SJSA1 (cell line): ENCODE data around the gene BZW1. TPM values are rescaled to one million over a fixed set of nuclear protein-coding genes. Genes with fewer than 3 reads are reported as not detected.

Experiments used
- DNase-seq, 2 experiments: peaks; one replicate each; pipeline ENCODE4 v3.0.0-alpha.2; 2015 to 2020; ENCODE audit warnings: low spot score in 2 of 2, low read depth in 1 of 2
- H3K27ac ChIP-seq: fragments of 250-450 bp; sonication (Bioruptor Pico); 2 replicates; pipeline ENCODE4 v1.5.1; 2020; ENCODE audit warnings: mild to moderate bottlenecking, moderate library complexity
- H3K27me3 ChIP-seq: fragments of 250-450 bp; sonication (Bioruptor Pico); replicated peaks from 2 replicates; pipeline ENCODE4 v1.5.1; 2020; ENCODE audit warnings: mild to moderate bottlenecking, moderate library complexity
- H3K36me3 ChIP-seq: fragments of 250-450 bp; sonication (Bioruptor Pico); 2 replicates; pipeline ENCODE4 v1.5.1; 2020; ENCODE audit warnings: mild to moderate bottlenecking
- H3K4me1 ChIP-seq: fragments of 250-450 bp; sonication (Bioruptor Pico); replicated peaks from 2 replicates; pipeline ENCODE4 v1.6.1; 2021; ENCODE audit warnings: mild to moderate bottlenecking
- H3K4me3 ChIP-seq: fragments of 250-450 bp; sonication (Bioruptor Pico); 2 replicates; pipeline ENCODE4 v1.5.1; 2020; ENCODE audit warnings: mild to moderate bottlenecking
- H3K9me3 ChIP-seq: fragments of 250-450 bp; sonication (Bioruptor Pico); replicated peaks from 2 replicates; pipeline ENCODE4 v1.5.1; 2020; ENCODE audit warnings: mild to moderate bottlenecking
- total RNA-seq: library from RNA; depleted of rRNA; stranded (reverse); fragments of >200 nt; shearing (Covaris generic); gene quantifications from 2 replicates; pipeline ENCODE4 v1.2.3, GENCODE V29; 2014; rRNA removed

The BZW1 gene
- total RNA-seq: 308 and 508 TPM in 2 replicates

DNA sequence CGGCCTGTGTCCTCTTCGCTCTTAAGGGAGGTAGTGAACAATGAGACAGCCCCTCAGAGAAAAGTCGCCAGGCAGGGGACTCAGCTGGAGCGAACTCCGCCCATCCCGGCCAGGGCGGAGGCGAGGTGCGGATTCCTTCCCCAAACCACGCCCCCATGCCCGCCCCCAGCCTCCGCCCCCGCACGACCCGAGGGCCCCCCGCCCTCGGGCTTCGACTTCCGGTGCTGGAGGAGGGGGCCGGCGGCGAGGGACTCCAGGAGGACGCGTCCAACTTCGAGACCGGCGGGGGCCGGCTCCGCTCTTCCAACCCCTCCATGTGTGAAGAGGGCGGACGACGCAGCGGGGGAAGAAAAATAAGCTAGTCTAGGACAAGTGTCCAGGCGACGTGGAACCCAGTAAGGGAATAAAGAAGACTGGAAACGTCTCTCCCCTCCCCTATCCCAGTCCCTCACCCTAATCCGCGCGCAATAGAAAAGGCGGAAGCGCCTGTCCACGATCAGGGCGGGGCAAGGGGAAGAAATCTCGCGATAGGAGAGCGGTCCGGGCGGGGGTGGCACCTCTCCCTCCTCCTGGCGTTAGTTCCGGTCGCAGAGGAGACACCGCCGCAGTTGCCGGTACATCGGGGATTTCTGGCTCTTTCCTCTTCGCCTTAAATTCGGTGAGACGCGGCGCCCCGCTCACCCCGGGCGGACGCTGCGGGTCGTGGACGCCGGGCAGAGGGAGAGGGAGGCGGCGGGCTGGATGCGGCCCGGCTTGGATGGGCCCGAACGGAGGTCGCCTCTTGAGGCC, at the start of gene BZW1:
Gene BZW1 (plus strand): TSS at position 578 of the 789 bp plus-strand sequence. CDS start 1,308 bp downstream, outside the sequence.
- Histone ChIP-seq H3K4me1 (peaks cover 20% of the 10 kb centered on the region), H3K9me3 (no peaks in the 10 kb centered on the region), H3K4me3 (peak within 1 kb of the TSS; percentile 93), H3K27ac (peak within 1 kb of the TSS; percentile 98), H3K36me3 (peaks cover 48% of the 10 kb centered on the region), H3K27me3 (no peaks in the 10 kb centered on the region)
- peak; percentile 98 to 99 for DNase-seq

- H3K4me1 ChIP-seq: peaks cover 40% of the 10 kb centered on the region
- H3K4me3 ChIP-seq: no peak overlapping the region
- no peak for DNase-seq
- no peak overlapping the region for H3K27ac ChIP-seq
- no peaks in the 10 kb centered on the region for H3K9me3 ChIP-seq
- no peaks in the 10 kb centered on the region for H3K36me3 ChIP-seq
- no peaks in the 10 kb centered on the region for H3K27me3 ChIP-seq
These were observed 49.6 kb upstream of the BZW1 start for GRCh38 chr2:200762127-200762526.

DNA sequence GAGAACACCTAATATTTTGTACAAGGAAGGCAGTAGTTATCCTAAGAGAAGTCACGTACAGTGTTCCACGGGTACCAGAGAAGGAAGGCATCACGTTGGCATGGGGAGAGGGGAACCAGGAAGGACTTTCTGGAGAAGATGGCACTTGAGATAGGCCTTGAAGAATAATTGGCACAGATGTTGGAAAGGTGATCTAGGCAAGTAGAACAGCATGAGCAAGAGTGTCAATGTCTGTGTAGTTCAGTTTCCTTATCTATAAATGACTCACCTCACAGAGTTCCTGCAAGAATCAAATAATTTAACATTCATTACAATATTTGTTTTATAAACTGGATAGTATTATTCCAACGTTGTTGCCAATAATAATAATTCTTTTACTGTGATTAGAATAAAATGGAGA, 48.3 kb upstream of the BZW1 start:
- no peak for DNase-seq
- no peak overlapping the region for H3K4me3 ChIP-seq
- H3K36me3 ChIP-seq: no peaks in the 10 kb centered on the region
- H3K27me3 ChIP-seq: no peaks in the 10 kb centered on the region
- peaks cover 32% of the 10 kb centered on the region for H3K4me1 ChIP-seq
- no peak overlapping the region for H3K27ac ChIP-seq
- no peaks in the 10 kb centered on the region for H3K9me3 ChIP-seq

DNA sequence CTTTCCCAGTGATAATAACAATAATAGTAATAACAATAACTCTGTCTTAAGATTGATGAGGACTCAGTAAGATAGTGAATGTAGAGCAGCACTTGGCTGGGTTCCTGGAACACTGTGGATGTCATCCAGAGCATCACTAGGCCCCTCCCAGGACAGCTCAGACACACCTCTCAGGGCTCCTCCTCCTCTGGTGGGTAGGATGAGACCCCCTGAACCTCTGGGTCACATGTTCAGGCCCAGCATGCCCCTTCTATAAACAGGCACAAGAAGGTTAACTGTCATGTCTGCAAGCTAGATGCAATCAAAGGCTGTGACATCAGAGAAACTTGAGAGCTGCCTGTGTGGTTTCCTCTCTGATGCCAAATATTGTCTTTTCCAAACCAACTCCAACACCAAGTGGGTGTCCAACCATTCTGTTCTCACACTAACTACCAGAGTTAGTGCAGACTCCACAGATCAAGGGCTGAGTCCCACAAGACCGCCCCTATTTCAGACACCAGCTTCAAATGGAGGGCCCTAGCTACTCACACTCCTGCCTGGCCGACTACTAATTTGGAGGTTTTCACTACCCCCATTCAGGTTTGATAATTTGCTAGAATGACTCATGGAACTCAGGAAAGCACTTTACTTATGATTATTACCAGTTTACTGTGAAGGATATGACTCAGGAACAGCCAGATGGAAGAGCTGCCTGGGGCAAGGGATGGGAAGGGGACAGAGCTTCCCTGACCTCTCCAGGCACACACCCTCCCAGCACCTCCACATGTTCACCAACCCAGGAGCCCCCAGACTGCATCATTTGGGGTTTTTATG, 46.4 kb upstream of the BZW1 start:
- Histone ChIP-seq H3K9me3 (no peaks in the 10 kb centered on the region), H3K36me3 (no peaks in the 10 kb centered on the region), H3K27me3 (no peaks in the 10 kb centered on the region), H3K4me1 (peaks cover 32% of the 10 kb centered on the region), H3K27ac (peak overlapping the region; percentile 55), H3K4me3 (no peak overlapping the region)
- DNase-seq: peak; percentile 64 to 90

- DNase-seq: no peak
- no peaks in the 10 kb centered on the region for H3K9me3 ChIP-seq
- no peaks in the 10 kb centered on the region for H3K36me3 ChIP-seq
- peaks cover 30% of the 10 kb centered on the region for H3K4me1 ChIP-seq
- H3K27ac ChIP-seq: peak overlapping the region; percentile 34
- H3K4me3 ChIP-seq: no peak overlapping the region
- no peaks in the 10 kb centered on the region for H3K27me3 ChIP-seq
These were observed 45.6 kb upstream of the BZW1 start for GRCh38 chr2:200765995-200766660.

DNA sequence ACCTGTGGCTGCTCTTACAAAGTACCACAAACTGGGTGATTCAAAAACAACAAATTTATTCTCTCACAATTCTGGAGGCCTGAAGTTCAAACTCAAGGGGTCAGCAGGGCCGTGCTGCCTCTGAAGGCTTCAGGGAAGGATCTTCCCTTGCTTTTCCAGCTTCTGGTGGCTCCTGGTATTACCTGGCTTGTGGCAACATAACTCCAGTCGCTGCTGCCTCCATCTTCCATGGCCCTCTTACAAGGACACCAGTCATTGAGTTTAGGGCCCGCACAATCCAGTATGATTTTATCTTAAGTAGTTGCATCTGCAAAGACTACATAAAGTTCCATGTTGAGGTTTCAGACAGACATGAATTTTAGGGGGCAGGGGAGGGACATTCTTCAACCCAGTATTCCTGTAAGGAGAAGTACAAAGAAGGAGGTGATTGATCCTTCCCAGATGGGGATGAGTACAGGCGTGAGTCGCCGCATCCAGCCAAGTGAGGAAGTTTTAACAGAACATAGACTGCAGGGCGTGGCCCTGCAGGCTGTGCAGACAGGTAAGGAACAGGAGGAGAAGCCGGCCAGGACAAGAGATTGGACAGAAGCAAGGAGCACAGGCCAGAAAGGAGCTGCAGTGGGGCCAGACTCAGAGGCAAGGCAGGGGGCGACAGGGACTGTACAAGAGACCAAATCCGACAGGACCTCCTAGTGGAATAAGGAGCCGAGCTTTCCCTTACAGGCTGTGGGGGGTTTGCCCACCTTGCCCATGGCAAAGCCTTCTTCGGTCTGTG, 44.4 kb upstream of the BZW1 start:
- DNase-seq: no peak
- H3K27me3 ChIP-seq: no peaks in the 10 kb centered on the region
- H3K4me1 ChIP-seq: peaks cover 23% of the 10 kb centered on the region
- no peak overlapping the region for H3K27ac ChIP-seq
- H3K4me3 ChIP-seq: no peak overlapping the region
- no peaks in the 10 kb centered on the region for H3K9me3 ChIP-seq
- H3K36me3 ChIP-seq: no peaks in the 10 kb centered on the region

DNA sequence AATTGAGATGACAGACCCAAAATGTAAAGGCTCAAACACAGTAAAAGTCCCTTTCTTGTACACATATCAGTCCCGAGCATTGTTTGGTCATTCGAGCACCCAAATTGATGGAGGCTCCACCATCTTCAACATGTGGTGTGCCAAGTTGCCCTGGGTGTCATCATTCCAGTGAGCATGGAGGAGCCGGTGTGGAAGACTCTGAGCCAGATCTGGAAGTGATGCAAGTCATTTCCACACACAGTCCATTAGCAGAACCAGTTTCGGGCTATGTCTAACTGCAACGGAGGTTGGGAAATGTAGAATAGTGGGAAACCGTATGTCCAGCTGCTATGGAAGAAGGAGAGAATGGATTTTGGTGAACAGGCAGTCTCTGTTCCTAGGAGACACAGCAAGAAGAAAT, 40.9 kb upstream of the BZW1 start:
- Histone ChIP-seq H3K36me3 (no peaks in the 10 kb centered on the region), H3K27me3 (no peaks in the 10 kb centered on the region), H3K4me1 (peaks cover 5% of the 10 kb centered on the region), H3K27ac (no peak overlapping the region), H3K9me3 (peaks cover 8% of the 10 kb centered on the region; the same call in 1 of the 2 replicates), H3K4me3 (no peak overlapping the region)
- DNase-seq: no peak

DNA sequence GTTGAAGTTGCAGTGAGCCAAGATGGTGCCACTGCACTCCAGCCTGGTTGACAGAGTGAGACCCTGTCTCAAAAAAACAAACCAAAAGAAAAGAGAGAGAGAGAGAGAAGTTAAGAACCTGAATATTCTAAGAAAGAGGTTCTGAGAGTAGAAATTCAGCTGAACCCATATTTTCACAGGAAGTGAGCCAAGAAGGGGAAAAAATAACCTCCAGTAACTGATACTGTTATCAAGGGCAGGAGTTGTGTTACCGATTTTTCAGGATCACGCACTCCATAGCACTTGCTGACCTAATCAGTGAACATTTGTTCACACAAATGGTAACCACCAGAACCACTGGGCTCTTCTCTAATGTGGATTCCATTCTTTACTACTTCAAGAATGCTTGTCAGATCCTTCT, 39.1 kb upstream of the BZW1 start:
- Histone ChIP-seq H3K9me3 (peaks cover 8% of the 10 kb centered on the region; the same call in 1 of the 2 replicates), H3K4me3 (no peak overlapping the region), H3K27me3 (no peaks in the 10 kb centered on the region), H3K36me3 (no peaks in the 10 kb centered on the region), H3K4me1 (no peaks in the 10 kb centered on the region), H3K27ac (no peak overlapping the region)
- DNase-seq: no peak

GRCh38 chr2:200773083-200773482, 38.6 kb upstream of the BZW1 start:
- no peak for DNase-seq
- H3K4me3 ChIP-seq: no peak overlapping the region
- no peaks in the 10 kb centered on the region for H3K4me1 ChIP-seq
- no peaks in the 10 kb centered on the region for H3K36me3 ChIP-seq
- no peak overlapping the region for H3K27ac ChIP-seq
- peaks cover 8% of the 10 kb centered on the region; the same call in 1 of the 2 replicates for H3K9me3 ChIP-seq
- no peaks in the 10 kb centered on the region for H3K27me3 ChIP-seq

DNA sequence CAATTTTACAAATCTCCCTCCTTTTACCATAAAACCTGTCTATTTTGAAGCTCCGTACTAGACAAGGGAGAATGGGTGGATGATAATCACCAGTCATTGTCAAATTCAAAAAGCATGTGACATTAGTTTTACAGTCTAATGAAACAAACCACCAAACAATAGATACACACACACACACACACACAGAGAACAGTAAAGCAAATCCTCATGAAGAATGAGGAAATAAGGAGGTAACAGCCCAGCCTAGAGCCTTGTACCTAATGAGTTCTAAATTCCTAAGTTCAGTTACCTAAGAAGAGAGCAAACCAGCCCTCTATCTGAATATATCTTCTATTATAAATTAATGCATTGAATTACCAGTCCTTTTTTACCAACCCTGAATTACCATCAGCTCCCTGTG, 36.8 kb upstream of the BZW1 start:
- DNase-seq: no peak
- no peaks in the 10 kb centered on the region for H3K36me3 ChIP-seq
- no peak overlapping the region for H3K27ac ChIP-seq
- no peaks in the 10 kb centered on the region for H3K4me1 ChIP-seq
- H3K27me3 ChIP-seq: no peaks in the 10 kb centered on the region
- no peak overlapping the region for H3K4me3 ChIP-seq
- peaks cover 8% of the 10 kb centered on the region; the same call in 1 of the 2 replicates for H3K9me3 ChIP-seq

DNA sequence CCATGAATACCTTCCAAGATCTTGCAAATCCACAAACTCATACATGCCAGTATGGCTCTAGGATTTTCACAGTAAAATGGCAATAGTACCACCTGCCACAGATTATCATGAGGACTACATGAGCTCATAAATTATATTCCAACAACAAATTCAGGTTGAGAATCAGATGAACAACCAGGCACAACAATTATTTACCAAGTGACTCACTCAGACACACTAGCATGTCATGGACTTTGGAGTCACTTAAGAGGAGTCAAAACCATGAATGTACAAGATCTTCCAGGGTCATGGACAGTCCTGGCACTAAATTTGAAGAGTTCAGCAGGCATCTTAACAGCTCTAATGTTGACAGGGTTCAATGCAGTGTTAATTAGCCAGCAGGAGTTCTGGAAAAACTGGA, 34.4 kb upstream of the BZW1 start:
- Histone ChIP-seq H3K27ac (no peak overlapping the region), H3K27me3 (no peaks in the 10 kb centered on the region), H3K4me3 (no peak overlapping the region), H3K36me3 (no peaks in the 10 kb centered on the region), H3K9me3 (peaks cover 8% of the 10 kb centered on the region; the same call in 1 of the 2 replicates), H3K4me1 (no peaks in the 10 kb centered on the region)
- no peak for DNase-seq

DNA sequence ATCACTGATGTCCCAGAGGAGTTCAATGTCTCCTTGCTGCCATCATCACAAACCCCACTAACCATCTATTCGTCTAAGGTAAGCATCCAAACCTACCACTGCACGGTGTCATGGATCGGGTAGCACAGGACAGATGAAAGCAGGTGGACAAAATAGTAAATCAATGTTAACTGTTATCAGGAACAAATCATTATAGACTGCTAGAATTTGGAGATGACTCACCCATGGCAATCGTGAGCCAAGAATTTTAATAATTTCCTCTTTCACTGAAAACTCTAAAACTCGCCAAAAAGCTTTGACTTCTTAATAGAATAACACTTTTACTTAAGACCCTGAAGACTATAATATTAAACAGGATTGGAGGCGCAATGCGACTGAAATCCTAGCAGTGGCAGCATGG, 33.7 kb upstream of the BZW1 start:
- Histone ChIP-seq H3K9me3 (peaks cover 3% of the 10 kb centered on the region; the same call in 1 of the 2 replicates), H3K27ac (no peak overlapping the region), H3K27me3 (no peaks in the 10 kb centered on the region), H3K36me3 (no peaks in the 10 kb centered on the region), H3K4me3 (no peak overlapping the region), H3K4me1 (no peaks in the 10 kb centered on the region)
- DNase-seq: no peak

GRCh38 chr2:200779214-200779613, 32.5 kb upstream of the BZW1 start:
- H3K4me1 ChIP-seq: peaks cover 6% of the 10 kb centered on the region
- H3K27ac ChIP-seq: no peak overlapping the region
- no peak for DNase-seq
- no peaks in the 10 kb centered on the region for H3K9me3 ChIP-seq
- no peaks in the 10 kb centered on the region for H3K36me3 ChIP-seq
- H3K4me3 ChIP-seq: no peak overlapping the region
- no peaks in the 10 kb centered on the region for H3K27me3 ChIP-seq
